ENCODE data around the gene EVC2. TPM values are rescaled to one million over a fixed set of nuclear protein-coding genes. Genes with fewer than 3 reads are reported as not detected.

The EVC2 gene
- total and polyA plus RNA-seq, 2 of the 13 experiments (the other 11 are each of a cell fraction or from before 2014, with no cell fraction given): not detected

- H3K4me1 ChIP-seq (ENCODE audit: insufficient read depth, low read length): peaks cover 89% of the 10 kb centered on the region
- intact Hi-C loops (cut with micrococcal nuclease; ENCODE audit: unreplicated experiment): no loop called here
- H3K9ac ChIP-seq (ENCODE audit: insufficient read depth, low read depth, low read length): no peak overlapping the region
- in situ Hi-C loops (cut with HindIII; ENCODE audit: extremely low pct_ligation_motif_present, low pct_unique_long_range_greater_than_20kb): no loop called here
- H4K20me1 ChIP-seq (ENCODE audit: insufficient read depth, low read length): no peaks in the 10 kb centered on the region
- peaks cover 3% of the 10 kb centered on the region for H3K79me2 ChIP-seq (ENCODE audit: insufficient read depth, low read length)
- 91% methylated on average over 7 of the region's 7 CpGs for WGBS (ENCODE audit: low lambda C conversion rate)
- no peak for FAIRE-seq
- H3K27me3 ChIP-seq (ENCODE audit: control insufficient read depth in 1 of 2, insufficient read depth in 2 of 2, low read length in 2 of 2): no peaks in the 10 kb centered on the region; a peak in 1 of 5 replicates
- ChIA-PET POLR2A (no interaction called here), CTCF (ENCODE audit: low intra/inter-chr PET ratio, low total read pairs) (no interaction called here)
- H3K4me2 ChIP-seq (ENCODE audit: low read depth, low read length): no peak overlapping the region
- H3K27ac ChIP-seq (ENCODE audit: extremely low read length, insufficient read depth, low read length): no peak overlapping the region
- DNase-seq (ENCODE audit: low spot score): no peak
- H3K36me3 ChIP-seq (replicated peaks in 1 of 2; ENCODE audit: control insufficient read depth in 1 of 2, insufficient read depth in 2 of 2, low read length in 2 of 2): peaks cover 4 to 20% of the 10 kb centered on the region in 2 experiments; a peak in 3 of 5 replicates
- ATAC-seq: no peak
- BruUV-seq (replicated peaks): no TSS peak
- H2AFZ ChIP-seq (ENCODE audit: low read length): no peak overlapping the region
- no peak overlapping the region for H3K4me3 ChIP-seq (replicated peaks in 1 of 3; ENCODE audit: insufficient read depth in 1 of 3, low read depth in 2 of 3, low read length in 3 of 3)
- H3K9me3 ChIP-seq (ENCODE audit: low read length): peaks cover 7% of the 10 kb centered on the region
- no peak for TF ChIP-seq FOXK2 (IDR thresholded peaks at IDR 0.05)
- no peak for TF ChIP-seq GMEB1 (CRISPR knock-in tag; IDR thresholded peaks at IDR 0.05; ENCODE audit: borderline replicate concordance)
- no peak for TF ChIP-seq IKZF1 (IDR thresholded peaks at IDR 0.05)
- TF ChIP-seq ZNF414 (CRISPR knock-in tag; IDR thresholded peaks at IDR 0.05): no peak
- no peak for TF ChIP-seq ZNF510 (CRISPR knock-in tag; IDR thresholded peaks at IDR 0.05; ENCODE audit: low read depth)
- no peak for TF ChIP-seq RBM22 (optimal IDR thresholded peaks at IDR 0.05; ENCODE audit: low read length)
- no peak for TF ChIP-seq ZNF674 (CRISPR knock-in tag; IDR thresholded peaks at IDR 0.05; ENCODE audit: low read depth)
- no peak for TF ChIP-seq STAG1 (CRISPR knock-in tag; IDR thresholded peaks at IDR 0.05)
- no peak for TF ChIP-seq KLF16 (CRISPR knock-in tag; IDR thresholded peaks at IDR 0.05)
- no peak for TF ChIP-seq THAP9 (CRISPR knock-in tag; IDR thresholded peaks at IDR 0.05; ENCODE audit: borderline replicate concordance)
- TF ChIP-seq PHF21A (CRISPR knock-in tag; IDR thresholded peaks at IDR 0.05): no peak
- TF ChIP-seq TFDP2 (CRISPR knock-in tag; IDR thresholded peaks at IDR 0.05): no peak
- no peak for TF ChIP-seq NR2C2 (CRISPR knock-in tag; IDR thresholded peaks at IDR 0.05; ENCODE audit: borderline replicate concordance)
- TF ChIP-seq NBN (conservative IDR thresholded peaks at IDR 0.05): no peak
- no peak for TF ChIP-seq KLF12 (CRISPR knock-in tag; IDR thresholded peaks at IDR 0.05; ENCODE audit: borderline replicate concordance)
- no peak for TF ChIP-seq MED8 (CRISPR knock-in tag; IDR thresholded peaks at IDR 0.05; ENCODE audit: insufficient replicate concordance)
Measured at GRCh38 chr4:5719350-5720055, 11.1 kb upstream of the EVC2 start.
